GM19372 (cell line): ENCODE measurements around the gene RBKS.
A peak's percentile ranks its signal among the peaks of the same experiment; 100 is the strongest.

Source experiments
- ATAC-seq: cut with Tn5 transposase; IDR thresholded peaks from one replicate; pipeline ENCODE4 v1.9.1; 2021; ENCODE audit warnings: mild to moderate bottlenecking, low read depth, moderate library complexity; ENCODE audit not compliant: unreplicated experiment

Gene RBKS

DNA sequence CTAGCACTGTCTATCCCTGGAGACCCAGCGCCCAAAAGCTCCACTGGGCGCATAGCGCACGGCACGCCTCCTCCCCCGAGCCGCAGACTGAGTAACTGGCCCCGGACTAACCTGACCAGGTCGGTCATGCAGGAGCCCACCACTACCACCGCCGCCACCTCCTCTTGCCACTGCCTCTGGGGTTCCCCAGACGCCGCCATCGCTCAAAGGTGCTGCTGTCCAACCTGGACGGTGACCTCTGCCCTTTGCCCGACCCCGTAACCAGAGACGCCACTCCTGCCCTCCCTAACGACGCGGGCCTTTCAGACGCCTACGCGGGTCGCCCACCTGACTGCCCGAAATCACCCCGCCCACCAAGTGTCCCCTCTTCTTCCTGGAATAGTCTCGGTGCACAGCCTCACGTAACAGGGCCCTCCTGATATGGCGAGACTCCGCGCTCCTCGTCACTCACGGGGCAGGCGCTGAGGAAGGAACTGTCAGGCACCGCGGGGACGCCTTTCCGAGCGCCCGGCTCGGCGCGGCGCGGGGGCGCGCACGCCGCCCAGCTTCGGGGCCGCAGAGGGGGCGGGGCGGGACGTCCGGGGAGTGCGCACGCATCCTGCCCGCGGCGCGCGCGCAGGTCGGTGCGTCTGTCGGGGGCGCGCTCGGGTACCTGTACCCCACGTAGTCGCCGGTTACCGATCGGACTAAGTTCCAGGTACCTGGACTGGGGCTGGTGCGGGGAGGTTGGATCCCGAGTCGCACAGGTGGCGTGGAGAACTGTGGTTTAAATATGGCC is at the start of gene RBKS, which contains the start of gene BABAM2:
Gene RBKS (minus strand): TSS at position 242 of the 778 bp plus-strand sequence. CDS start 42 bp downstream, at position 200.
Gene BABAM2 (plus strand): TSS at position 584 of the 778 bp plus-strand sequence. CDS start 3,828 bp downstream, outside the sequence.
- ATAC-seq = peak; percentile 79

DNA sequence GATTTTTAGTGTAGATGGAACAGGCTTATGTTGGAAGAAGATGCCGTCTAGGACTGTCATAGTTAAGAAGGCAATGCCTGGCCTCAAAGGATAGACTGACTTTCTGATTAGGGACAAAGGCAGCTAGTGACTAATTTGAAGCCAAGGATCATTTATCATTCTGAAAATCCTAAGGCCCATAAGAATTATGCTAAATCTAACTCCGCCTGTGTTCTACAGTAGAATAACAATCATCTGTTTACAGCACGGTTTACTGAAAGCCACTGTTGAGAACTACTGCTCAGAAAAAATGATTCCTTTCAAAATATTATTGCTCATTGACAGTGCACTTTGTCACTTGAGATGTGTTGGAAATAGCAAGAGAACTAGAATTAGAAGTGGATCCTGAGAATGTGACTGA is 44.8 kb upstream of the RBKS start:
- ATAC-seq = no peak

DNA sequence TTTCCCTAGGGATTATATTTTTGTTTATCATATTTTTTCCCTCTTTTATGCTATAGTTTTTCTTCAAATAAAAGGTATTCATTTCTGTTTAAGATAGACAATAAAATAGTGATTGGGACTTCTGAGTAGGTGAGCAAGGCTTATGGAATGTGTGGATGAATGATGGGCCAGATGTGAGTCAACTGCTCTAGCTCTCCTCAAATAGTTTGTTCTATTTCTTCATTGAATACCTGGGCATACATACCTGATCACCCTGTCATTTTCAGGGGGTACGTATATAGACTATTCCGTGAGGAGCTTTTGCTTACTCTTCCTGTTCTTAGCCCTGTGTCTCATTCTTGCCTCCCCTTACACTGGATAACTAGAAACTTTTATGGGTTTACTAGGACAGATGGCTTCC is 42.2 kb upstream of the RBKS start:
- no peak for ATAC-seq

DNA sequence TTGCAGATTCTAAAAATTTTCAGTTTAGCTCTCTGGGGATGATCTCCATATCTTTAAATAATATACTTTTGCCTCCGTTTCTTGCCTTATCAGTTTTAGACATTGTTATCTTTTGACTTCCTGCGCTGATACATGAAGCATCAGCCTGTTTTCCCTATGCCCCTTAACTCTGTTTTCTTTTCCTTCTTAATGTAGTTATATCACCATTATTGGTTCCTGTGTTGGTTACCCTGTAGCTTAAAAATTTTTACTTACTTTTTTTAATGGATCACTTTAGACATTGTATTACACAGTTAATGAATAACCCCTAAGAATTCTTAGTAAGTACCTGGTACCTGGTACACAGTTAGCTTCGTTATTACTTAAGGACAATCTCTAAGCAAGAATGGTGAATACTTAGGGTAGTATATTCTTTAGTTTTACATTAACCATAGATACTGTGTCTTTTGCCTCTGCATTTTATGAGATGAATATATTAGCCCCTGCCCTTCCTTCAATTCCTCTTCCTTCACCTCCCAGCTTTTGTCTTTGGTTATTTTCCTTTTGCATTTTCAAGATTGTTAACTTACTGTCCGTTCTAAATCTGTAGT is 41.3 kb upstream of the RBKS start:
- no peak for ATAC-seq

DNA sequence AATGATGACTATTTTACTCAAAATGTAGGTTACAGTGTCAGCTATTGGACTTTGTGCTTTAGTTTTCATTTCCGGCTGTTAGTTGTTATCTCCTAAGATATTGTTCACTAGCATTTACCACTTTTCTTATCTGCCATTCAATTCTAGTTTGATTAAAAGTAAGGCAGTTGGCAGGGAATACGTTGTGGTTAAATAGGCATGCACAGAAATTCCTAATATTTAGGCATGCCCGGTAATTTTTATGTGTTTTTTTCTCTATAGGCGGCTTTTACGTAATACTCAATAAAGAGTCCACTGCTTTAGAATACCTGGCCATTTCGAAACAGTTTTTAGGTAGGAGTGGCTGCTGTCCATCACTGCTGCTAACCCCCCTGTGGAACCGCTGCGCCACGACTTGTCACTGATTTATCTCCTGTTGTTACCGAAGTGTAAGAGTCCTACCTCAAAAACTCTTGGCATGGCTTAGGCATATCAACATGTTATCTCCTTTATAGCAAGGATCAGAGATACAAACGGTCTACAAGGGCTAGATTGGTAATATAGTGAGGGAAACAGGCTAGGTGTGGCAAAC is 39.8 kb upstream of the RBKS start:
- ATAC-seq = no peak

DNA sequence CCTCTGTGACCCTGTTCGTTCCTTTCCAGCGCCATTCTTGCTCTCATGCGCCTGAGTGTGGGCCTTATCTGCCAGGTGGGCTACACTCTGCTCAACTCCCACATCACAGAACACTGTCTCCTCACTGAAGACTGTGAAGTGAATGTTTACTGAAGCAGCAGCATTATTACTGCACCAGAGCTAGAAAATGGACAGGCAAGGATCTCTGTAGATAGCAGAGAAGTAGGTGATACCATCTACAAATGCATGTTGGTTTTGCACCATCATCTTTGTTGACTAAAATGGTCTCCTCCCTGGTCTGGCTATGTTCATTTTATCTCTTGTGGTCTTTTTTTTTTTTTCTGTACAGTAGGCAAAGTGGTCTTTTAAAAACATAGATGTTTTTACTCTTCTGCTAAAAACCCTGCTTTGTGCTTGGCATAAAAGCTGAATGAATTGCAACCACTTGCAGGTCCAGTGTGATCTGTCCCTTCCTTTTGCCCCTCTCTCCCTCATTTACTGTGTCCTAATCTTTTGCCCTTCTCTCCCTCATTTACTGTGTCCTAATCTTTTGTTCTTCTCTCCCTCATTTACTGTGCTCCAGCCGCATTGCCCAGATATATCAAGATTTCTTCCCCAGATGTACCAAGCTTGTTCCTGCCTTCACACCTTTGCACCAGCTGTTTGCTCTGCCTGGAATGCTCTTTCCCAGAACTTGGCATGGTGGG is 35.7 kb upstream of the RBKS start:
- no peak for ATAC-seq

DNA sequence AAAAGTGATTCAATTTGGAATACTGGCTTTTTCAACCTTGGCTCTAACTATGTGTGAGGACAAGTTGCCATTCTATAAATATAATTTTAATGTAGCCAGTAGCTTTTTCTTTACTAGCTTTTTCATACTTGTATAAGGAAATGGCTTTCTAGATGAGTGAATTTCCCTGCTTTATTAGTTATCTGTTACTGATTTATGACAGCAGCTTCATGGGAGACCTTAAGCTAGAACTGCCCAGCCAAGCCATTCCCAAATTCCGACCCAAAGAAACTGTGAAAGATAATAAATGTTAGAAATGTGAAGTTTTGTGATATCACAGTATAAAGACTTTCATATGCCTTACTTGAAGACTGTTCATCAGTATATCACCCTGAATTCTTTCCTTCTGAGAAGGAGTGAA is 32.7 kb upstream of the RBKS start:
- ATAC-seq = no peak

DNA sequence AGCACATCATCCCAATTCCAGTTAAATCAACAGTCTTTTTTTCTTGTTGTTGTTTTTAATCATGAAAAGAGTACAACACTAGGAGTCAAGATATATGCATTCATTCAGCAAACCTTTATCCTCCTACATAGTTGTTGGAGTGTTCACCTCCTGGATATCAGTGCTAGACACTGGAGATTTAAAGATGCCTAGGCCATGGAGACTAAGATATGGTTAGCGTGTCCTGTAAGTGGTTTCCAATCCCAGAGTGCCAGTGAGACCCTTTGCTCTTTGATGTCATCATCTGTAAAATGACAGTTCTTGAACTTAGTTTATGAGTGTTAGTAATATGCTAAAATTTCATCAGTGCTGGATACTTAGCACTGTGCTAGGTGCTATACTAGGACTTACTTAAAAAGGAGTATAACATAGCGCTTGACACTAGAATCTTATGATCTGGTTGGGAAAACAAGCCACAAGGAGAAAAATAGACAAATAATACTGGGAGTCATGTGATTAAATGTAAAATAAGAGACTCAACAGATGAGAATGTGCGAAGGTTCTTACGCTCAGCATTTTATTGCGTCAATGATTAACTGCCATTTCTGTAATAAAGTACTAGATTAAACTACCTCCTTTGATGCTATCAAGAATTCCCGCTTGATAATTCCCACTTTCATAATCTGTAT is 31.8 kb upstream of the RBKS start:
- ATAC-seq = no peak

DNA sequence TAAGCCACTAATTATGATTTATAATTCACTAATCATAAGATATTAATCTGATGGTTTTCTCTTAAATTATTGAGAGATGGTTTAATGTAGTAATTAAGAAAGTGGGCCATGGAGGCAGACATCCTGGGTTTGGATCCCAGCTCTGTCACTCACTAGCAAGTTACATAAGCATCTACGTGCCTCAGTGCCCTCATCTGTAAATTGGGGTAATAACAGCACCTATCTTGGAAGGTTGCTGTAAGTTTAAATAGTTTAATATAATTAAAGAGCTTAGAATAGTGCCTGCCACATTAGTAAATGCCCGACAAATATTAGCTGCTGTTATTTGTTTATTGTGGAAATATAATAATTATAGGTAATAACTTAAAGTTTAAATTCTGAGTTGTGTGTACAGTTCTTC is 31.2 kb upstream of the RBKS start:
- ATAC-seq = no peak

DNA sequence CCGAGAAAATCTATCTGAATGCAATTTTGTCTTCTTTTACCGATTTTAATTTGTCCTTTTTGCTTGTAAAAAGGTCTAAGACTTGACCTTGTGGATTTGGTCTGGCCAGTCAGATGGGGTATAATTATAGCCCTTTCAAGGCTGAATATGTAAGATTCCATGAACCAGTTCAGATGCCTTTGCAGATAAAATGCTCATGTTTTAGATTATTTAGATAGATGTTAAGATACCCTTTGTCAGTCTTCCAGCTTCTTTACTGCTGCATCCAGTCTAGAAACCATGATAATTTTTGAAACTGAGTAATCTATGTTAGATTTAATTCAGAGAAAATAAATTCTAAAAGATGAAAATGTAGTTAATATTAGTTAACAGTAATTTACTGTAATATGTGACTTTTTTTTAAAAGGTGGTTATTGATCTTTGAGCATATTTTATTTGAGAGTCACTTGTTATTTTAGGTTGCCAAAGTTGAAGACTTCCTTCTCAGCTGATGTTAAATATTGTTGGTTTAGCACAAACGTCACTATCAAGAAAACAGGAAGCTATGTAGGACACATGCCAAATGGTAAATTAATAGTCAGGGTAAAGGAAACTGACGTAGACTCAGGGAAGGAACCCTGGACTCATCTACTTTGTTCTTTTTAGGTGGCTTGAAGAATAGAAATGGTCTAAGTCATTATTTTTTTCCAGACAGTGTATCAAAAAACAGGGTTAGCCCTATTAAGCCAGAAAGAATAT is 30.1 kb upstream of the RBKS start:
- ATAC-seq = no peak

DNA sequence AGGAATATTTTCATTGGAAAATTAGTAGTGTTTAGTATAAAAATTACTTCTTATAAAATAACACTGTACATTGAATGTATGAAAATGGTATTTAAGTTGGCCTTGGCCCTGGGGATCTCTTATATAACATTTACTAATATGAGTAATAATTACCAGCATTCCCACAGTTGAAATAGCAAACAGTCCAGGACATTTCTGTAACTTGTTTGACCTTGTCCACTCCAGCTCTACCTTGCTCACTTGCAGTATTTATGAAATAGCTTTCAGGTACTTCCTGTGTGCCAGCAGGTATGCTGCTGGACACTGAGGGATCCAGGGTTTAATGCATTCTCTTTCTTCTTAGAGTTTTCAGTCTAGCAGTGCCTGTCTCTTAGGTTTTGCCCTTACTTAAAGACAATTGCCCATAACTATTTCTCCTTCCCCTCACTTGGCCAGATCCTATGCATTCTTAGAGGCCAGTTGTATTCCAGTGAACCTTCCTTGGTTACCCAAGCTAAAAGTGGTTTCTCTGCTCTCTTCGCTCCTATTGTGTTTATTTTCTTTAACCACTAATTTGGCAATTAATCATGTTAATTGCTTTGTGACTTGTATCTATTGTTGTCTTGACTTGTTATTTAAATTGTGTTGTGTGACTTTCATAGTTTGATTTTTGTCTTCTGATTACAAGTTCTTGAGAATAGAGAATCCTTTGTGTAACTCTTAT is 26.3 kb upstream of the RBKS start:
- ATAC-seq = no peak

DNA sequence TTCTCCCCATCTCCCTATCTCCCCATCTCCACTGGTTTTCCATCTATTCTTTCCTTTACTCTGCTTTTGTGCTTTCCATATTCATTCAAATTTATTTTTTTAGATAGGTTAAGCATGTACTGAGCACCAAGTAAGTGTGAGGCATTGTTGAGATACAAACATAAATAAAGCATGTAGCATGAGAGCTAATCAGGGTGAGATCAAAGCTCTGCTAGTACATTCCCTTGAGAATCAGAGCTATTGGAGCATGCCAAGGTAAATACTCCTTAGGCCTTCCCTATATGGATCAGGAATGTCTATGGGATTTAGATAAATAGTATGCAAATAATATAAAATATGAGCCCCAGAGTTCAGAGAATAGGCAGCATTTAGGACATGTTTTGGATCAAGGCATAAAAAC is 25.7 kb upstream of the RBKS start:
- ATAC-seq = no peak

DNA sequence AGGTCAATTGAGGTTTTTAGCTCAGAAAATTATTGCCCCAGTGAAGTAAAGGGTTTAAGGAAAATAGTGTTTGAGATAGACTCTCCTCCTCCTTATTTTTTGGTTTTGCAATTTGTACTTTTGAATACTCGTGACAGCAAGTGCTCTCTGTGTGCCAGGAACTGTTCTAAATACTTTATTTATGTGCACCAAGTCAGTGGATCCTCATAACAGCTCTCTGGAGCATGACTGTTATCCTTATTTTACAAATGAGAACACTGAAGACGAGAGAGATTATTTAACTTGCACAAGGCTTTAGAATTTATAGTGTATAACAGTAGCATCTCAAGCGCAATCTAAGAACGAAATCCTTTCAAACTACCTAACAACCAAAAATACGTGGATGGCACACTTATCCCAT is 25.0 kb upstream of the RBKS start:
- no peak for ATAC-seq

DNA sequence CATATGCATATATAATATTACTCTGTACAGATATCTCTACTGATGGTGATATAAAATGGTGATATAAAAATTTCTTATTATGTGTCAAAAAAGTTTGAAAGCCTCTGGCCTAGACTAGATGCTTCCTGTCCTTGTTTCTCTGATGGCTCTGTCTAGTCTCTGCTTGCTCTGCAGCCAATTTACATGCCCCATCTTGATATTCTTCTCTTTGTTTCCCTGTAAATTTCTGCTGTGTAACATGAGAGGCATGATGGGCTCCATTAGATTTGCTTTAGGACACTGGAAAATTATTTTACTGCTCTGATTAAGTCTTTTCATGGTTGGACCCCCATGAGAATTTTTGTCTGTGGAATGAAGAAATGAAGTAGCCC is 24.6 kb upstream of the RBKS start:
- ATAC-seq = no peak

DNA sequence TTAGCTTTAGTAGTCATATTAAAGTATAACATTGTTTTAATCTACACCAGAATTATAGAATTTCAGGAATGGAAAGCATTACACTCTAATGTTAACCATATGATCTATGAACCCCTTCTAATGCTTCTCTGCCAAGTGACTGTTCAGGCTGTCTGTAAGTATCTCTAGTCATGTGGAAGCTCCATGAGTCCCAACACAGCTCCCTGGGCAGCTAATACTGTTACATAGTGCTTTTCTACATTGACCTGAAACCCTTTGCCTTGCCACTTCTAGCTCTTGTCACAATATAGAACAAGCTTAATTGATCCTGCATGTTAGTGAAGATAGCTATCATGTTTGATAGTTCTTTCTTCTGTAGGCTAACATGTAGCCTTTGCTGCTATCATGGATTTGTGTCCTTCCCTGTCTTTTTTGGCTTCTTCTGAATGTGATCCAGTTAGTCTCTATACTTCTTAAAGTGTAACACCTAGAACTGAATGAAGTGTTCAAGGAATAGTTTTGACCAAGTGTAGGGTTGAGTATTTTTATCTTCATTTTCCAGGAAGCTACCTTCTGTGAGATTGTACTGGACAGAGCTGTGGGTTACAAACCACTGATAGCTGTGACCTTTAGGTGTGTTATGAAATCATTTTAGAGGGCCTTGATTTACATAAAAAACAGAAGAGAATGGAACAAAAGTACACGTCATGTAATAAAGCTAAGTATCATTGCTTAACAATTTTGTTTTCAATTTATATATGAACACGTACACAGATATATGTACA is 24.0 kb upstream of the RBKS start:
- no peak for ATAC-seq

DNA sequence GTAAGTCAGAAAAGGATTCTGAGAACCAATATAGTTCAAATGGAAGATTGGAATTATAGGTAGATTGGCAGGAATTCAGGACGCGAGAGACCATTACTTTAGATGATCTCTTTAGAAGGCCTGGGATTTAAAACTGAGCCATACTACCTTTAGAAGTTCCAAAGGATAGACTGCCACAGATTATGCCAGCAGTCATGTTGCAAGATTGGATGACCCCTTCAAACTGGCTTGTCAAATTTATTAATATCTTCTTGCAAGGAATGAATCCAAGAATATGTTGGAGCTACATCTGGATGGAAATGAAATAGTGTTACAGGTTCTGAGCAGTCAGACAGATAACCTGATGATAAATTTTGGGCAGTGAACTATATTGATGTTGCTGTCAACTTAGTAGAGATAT is 22.3 kb upstream of the RBKS start:
- ATAC-seq = no peak

DNA sequence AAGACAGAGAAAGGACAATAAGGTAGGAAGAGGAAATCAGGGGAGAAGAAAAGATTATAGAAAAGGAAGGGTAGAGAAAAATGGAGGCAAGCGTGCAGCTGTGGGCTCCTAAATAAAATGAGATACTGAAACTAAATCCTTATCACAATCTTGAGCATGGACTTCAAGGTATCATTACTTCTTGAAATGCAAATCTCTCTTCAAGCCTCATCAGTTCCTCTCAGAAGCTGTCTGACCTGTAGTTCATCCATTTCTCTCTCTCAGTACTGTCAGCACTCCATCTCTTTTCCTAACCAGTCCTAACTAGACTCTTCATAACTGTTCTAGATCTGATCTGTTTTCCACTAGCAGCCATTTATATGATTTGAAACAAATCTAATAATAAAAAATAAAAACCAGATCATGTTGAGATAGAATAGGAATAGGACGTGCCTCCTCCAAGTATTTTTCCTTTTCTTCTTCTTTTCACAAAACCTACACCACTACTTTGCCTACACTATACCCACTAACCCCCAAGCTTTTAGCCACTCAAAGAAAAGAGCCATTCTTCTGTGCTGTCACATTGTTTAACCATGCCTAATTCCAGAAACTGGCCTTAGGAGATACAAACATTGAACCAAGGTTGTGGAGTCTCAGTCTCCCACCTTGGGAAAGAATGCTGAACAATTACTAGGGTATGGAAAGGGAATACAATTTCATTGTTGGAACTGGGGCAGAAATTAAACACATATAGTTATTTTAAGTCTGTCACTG is 21.4 kb upstream of the RBKS start:
- no peak for ATAC-seq

DNA sequence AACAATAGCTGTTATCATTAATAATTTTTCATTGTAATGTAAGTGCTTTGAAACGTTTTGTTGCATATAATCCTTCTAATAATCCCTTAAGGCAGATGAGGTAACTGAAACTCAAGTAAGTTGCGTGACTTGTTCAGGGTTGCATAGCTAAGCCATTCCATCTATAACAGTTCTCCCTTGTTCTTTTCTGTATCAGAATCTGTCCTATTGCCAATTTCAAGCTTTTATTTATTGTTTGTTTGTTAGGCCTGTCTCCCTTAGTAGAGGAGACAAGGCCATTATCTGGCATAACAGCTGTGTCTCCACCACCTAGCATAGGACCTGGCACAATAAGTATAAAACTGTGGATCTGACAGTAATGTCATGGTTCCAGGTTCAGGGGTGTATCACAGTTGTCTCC is 19.7 kb upstream of the RBKS start:
- ATAC-seq = no peak
